H1 (cell line): Measurements from ENCODE around the gene TMEM17. TPM values are rescaled to one million over a fixed set of nuclear protein-coding genes. Genes with fewer than 3 reads are reported as not detected.

Source experiments
- CTCF ChIA-PET: fragments of 300-600 bp; sonication (Branson Sonifier 250); formaldehyde crosslinking; loops from one replicate; lab custom pipeline; 2021; ENCODE audit not compliant: partially characterized antibody; lab: Charles Lee
- POLR2A ChIA-PET: fragments of 300-600 bp; sonication (Branson Sonifier 250); formaldehyde crosslinking; loops from one replicate; lab custom pipeline; 2021; ENCODE audit warnings: inconsistent platforms; ENCODE audit not compliant: partially characterized antibody; lab: Charles Lee
- DNase-seq, 2 experiments: peaks; one replicate each; pipeline versions ENCODE4 v3.0.0 to v3.0.0-alpha.2; 2010 to 2022; ENCODE audit warnings: low spot score in 2 of 2, low read depth in 1 of 2, mixed read lengths in 1 of 2
- FAIRE-seq: peaks from 2 replicates; lab custom pipeline; 2011; peaks lifted over from hg19 to GRCh38; lab: Jason Lieb, UNC
- H2AFZ ChIP-seq: 2 replicates; pipeline ENCODE4 v1.8.1; 2012; ENCODE audit warnings: low read length, inconsistent platforms
- H2AK5ac ChIP-seq: 2 replicates; pipeline ENCODE4 v1.6.1; 2013; ENCODE audit warnings: low read depth, low read length
- H2BK120ac ChIP-seq: replicated peaks from 2 replicates; pipeline ENCODE3; 2013; ENCODE audit warnings: low read depth, low read length, inconsistent platforms
- H2BK12ac ChIP-seq: 2 replicates; pipeline ENCODE4 v1.6.1; 2013; ENCODE audit warnings: low read depth, low read length
- H2BK15ac ChIP-seq: 2 replicates; pipeline ENCODE4 v1.6.1; 2013; ENCODE audit warnings: low read length
- H2BK20ac ChIP-seq: 2 replicates; pipeline ENCODE4 v1.6.1; 2013; ENCODE audit warnings: low read length
- H2BK5ac ChIP-seq: 2 replicates; pipeline ENCODE4 v1.6.1; 2013; ENCODE audit warnings: low read depth, low read length
- H3K14ac ChIP-seq: 2 replicates; pipeline ENCODE4 v1.6.1; 2013; ENCODE audit warnings: inconsistent platforms; ENCODE audit not compliant: insufficient read length
- H3K18ac ChIP-seq: 2 replicates; pipeline ENCODE4 v1.6.1; 2013; ENCODE audit warnings: low read length; ENCODE audit errors: extremely low read depth
- H3K23ac ChIP-seq: 2 replicates; pipeline ENCODE4 v1.6.1; 2013; ENCODE audit warnings: inconsistent platforms; ENCODE audit not compliant: insufficient read length
- H3K23me2 ChIP-seq: 2 replicates; pipeline ENCODE4 v1.6.1; 2013; ENCODE audit warnings: low read depth, low read length
- H3K27ac ChIP-seq: 2 replicates; pipeline ENCODE4 v1.6.1; 2011; ENCODE audit warnings: low read depth, low read length, inconsistent platforms
- H3K27me3 ChIP-seq, 4 experiments: replicated peaks in 1 of 4; 1 replicate in 1 of 4; 2 replicates in 3 of 4; pipeline versions ENCODE4 v1.6.1 to v1.8.1; 2011 to 2013; ENCODE audit warnings: low read length in 3 of 4, mild to moderate bottlenecking in 3 of 4, inconsistent platforms in 2 of 4, mixed read lengths in 2 of 4, moderate library complexity in 1 of 4; ENCODE audit not compliant: control insufficient read depth in 3 of 4, insufficient read depth in 3 of 4; ENCODE audit errors: extremely low read depth in 1 of 4
- H3K36me3 ChIP-seq, 4 experiments: 2 replicates each; pipeline versions ENCODE4 v1.6.1 to v1.8.1; 2011 to 2013; ENCODE audit warnings: mild to moderate bottlenecking in 4 of 4, low read length in 3 of 4, moderate library complexity in 2 of 4, control low read depth in 1 of 4, inconsistent platforms in 1 of 4; ENCODE audit not compliant: insufficient read depth in 4 of 4, control insufficient read depth in 2 of 4
- H3K4ac ChIP-seq: replicated peaks from 2 replicates; pipeline ENCODE3; 2013; ENCODE audit warnings: low read length, low read depth, mixed read lengths, inconsistent platforms; ENCODE audit not compliant: insufficient read length
- H3K4me1 ChIP-seq, 4 experiments: replicated peaks in 1 of 4; 1 replicate in 1 of 4; 2 replicates in 3 of 4; pipeline versions ENCODE4 v1.6.1 to v1.8.1; 2011 to 2013; ENCODE audit warnings: low read length in 3 of 4, inconsistent platforms in 2 of 4, mixed read lengths in 1 of 4; ENCODE audit not compliant: insufficient read depth in 4 of 4, control insufficient read depth in 3 of 4
- H3K4me2 ChIP-seq, 2 experiments: 2 replicates each; pipeline versions ENCODE4 v1.6.1 to v1.8.1; 2011 to 2013; ENCODE audit warnings: low read depth in 2 of 2, low read length in 2 of 2, control low read depth in 1 of 2, inconsistent platforms in 1 of 2, mild to moderate bottlenecking in 1 of 2; ENCODE audit not compliant: insufficient read depth in 1 of 2
- H3K4me3 ChIP-seq, 4 experiments: fragments of 200-600, 300-600 bp in 1 of 4; sonication (generic), shearing (Covaris generic), sonication (Bioruptor Twin) in 1 of 4; 2 replicates each; pipeline versions ENCODE4 v1.5.1 to v1.8.1; 2011 to 2016; ENCODE audit warnings: low read length in 4 of 4, low read depth in 3 of 4, control low read depth in 2 of 4, inconsistent platforms in 2 of 4, mild to moderate bottlenecking in 2 of 4, mixed read lengths in 1 of 4, moderate library complexity in 1 of 4; ENCODE audit not compliant: insufficient read depth in 2 of 4; ENCODE audit errors: extremely low read depth in 1 of 4
- H3K56ac ChIP-seq: replicated peaks from 2 replicates; pipeline ENCODE3; 2013; ENCODE audit warnings: low read depth, mild to moderate bottlenecking, mixed read lengths, low read length, inconsistent platforms; ENCODE audit not compliant: insufficient read length
- H3K79me1 ChIP-seq: 2 replicates; pipeline ENCODE4 v1.6.1; 2013; ENCODE audit warnings: low read depth, low read length, control low read depth
- H3K79me2 ChIP-seq, 2 experiments: 2 replicates each; pipeline versions ENCODE4 v1.6.1 to v1.8.1; 2012 to 2013; ENCODE audit warnings: low read length in 2 of 2, mild to moderate bottlenecking in 2 of 2, inconsistent platforms in 1 of 2; ENCODE audit not compliant: insufficient read depth in 2 of 2, control insufficient read depth in 1 of 2
- H3K9ac ChIP-seq, 4 experiments: replicated peaks in 1 of 4; 1 replicate in 1 of 4; 2 replicates in 3 of 4; pipeline versions ENCODE4 v1.6.1 to v1.8.1; 2011 to 2013; ENCODE audit warnings: low read depth in 3 of 4, low read length in 3 of 4, control low read depth in 2 of 4, mild to moderate bottlenecking in 2 of 4, moderate library complexity in 2 of 4, inconsistent platforms in 1 of 4; ENCODE audit errors: extremely low read depth in 1 of 4
- H3K9me3 ChIP-seq, 2 experiments: 2 replicates each; pipeline versions ENCODE4 v1.6.1 to v1.8.1; 2012 to 2013; ENCODE audit warnings: mild to moderate bottlenecking in 2 of 2, moderate library complexity in 2 of 2, control low read depth in 1 of 2, inconsistent platforms in 1 of 2, low read depth in 1 of 2, low read length in 1 of 2, mixed read lengths in 1 of 2; ENCODE audit not compliant: insufficient read depth in 2 of 2
- H4K20me1 ChIP-seq, 2 experiments: replicated peaks in 1 of 2; 2 replicates each; pipeline versions ENCODE3 to v1.8.1; 2011 to 2013; ENCODE audit warnings: inconsistent platforms in 2 of 2, low read length in 2 of 2, mild to moderate bottlenecking in 1 of 2; ENCODE audit not compliant: insufficient read depth in 2 of 2, control insufficient read depth in 1 of 2
- H4K5ac ChIP-seq: 2 replicates; pipeline ENCODE4 v1.6.1; 2013; ENCODE audit warnings: low read length, low read depth, mixed read lengths, inconsistent platforms; ENCODE audit not compliant: insufficient read length
- H4K8ac ChIP-seq: 2 replicates; pipeline ENCODE4 v1.8.0; 2013; ENCODE audit warnings: mild to moderate bottlenecking, moderate library complexity, low read length, inconsistent platforms; ENCODE audit not compliant: insufficient read depth; ENCODE audit errors: extremely low read depth
- H4K91ac ChIP-seq: replicated peaks from 2 replicates; pipeline ENCODE3; 2013; ENCODE audit warnings: low read length, mixed read lengths, inconsistent platforms; ENCODE audit not compliant: insufficient read length
- BCL11A ChIP-seq, 2 experiments: IDR thresholded peaks; one replicate each; pipeline ENCODE4 v1.6.1; 2011; ENCODE audit warnings: low read depth in 2 of 2, low read length in 2 of 2, mild to moderate bottlenecking in 2 of 2
- CBX8 ChIP-seq: fragments of 300-800, 300-1000 bp; sonication (generic); IDR thresholded peaks from 2 replicates; pipeline ENCODE4 v1.7.1; 2016; ENCODE audit warnings: low read depth, low read length, borderline replicate concordance
- EP300 ChIP-seq, 2 experiments: IDR thresholded peaks; 1 replicate in 1 of 2; 2 replicates in 1 of 2; pipeline ENCODE4 v1.6.1; 2011 to 2012; ENCODE audit warnings: low read depth in 2 of 2, low read length in 2 of 2, mild to moderate bottlenecking in 2 of 2, borderline replicate concordance in 1 of 2, inconsistent platforms in 1 of 2, moderate library complexity in 1 of 2
- JUN ChIP-seq: IDR thresholded peaks from 2 replicates; pipeline ENCODE4 v1.6.1; 2011; ENCODE audit warnings: low read depth, mild to moderate bottlenecking, improper control_type of control experiment, low read length
- POU5F1 ChIP-seq: IDR thresholded peaks from 2 replicates; pipeline ENCODE4 v1.6.1; 2011; ENCODE audit warnings: low read depth, mild to moderate bottlenecking, low read length, moderate library complexity
- RAD21 ChIP-seq, 2 experiments: IDR thresholded peaks in 1 of 2; conservative IDR thresholded peaks in 1 of 2; 2 replicates each; pipeline ENCODE4 v1.6.1; 2011; ENCODE audit warnings: low read depth in 2 of 2, low read length in 2 of 2, improper control_type of control experiment in 1 of 2, inconsistent platforms in 1 of 2, mild to moderate bottlenecking in 1 of 2, moderate library complexity in 1 of 2
- RFX5 ChIP-seq: IDR thresholded peaks from 2 replicates; pipeline ENCODE4 v1.6.1; 2011; ENCODE audit warnings: low read depth, low read length, improper control_type of control experiment, borderline replicate concordance
- RXRA ChIP-seq: IDR thresholded peaks from 2 replicates; pipeline ENCODE4 v1.6.1; 2011; ENCODE audit warnings: low read depth, mild to moderate bottlenecking, low read length, moderate library complexity; ENCODE audit not compliant: insufficient read depth
- SIN3A ChIP-seq, 2 experiments: IDR thresholded peaks in 1 of 2; conservative IDR thresholded peaks in 1 of 2; 2 replicates each; pipeline ENCODE4 v1.6.1; 2011 to 2012; ENCODE audit warnings: low read length in 2 of 2, improper control_type of control experiment in 1 of 2, low read depth in 1 of 2, mild to moderate bottlenecking in 1 of 2
- TCF12 ChIP-seq: IDR thresholded peaks from 2 replicates; pipeline ENCODE4 v1.6.1; 2011; ENCODE audit warnings: low read depth, mild to moderate bottlenecking, low read length
- TEAD4 ChIP-seq: IDR thresholded peaks from 2 replicates; pipeline ENCODE4 v1.6.1; 2012; ENCODE audit warnings: low read depth, low read length, inconsistent platforms, mixed read lengths
- WGBS, 2 experiments: shearing (Covaris generic) in 1 of 2; methylation state at CpG; one replicate each; pipeline versions ENCODE4 v1.1.6 to v1.1.7; 2013 to 2015; ENCODE audit warnings: low lambda C conversion rate in 2 of 2, mixed read lengths in 2 of 2, inconsistent platforms in 1 of 2, low coverage in 1 of 2, missing lambda C conversion rate in 1 of 2; ENCODE audit not compliant: insufficient replicate concordance in 2 of 2, insufficient coverage in 1 of 2, insufficient read length in 1 of 2; ENCODE audit errors: extremely low coverage in 1 of 2, missing lambda C conversion rate in 1 of 2; 5-methylcytosine and 5-hydroxymethylcytosine counted together
- polyA plus RNA-seq, 7 experiments: library from polyadenylated mRNA; depleted of rRNA in 3 of 7; stranded (reverse) in 5 of 7; unstranded in 2 of 7; fragments of >200 nt in 5 of 7; fragments of 200-250 nt in 2 of 7; gene quantifications; 1 replicate in 5 of 7; 2 replicates in 1 of 7; 4 replicates in 1 of 7; pipeline versions ENCODE4 v1.2.1 to v1.2.3, GENCODE V29; 2011 to 2013; ENCODE audit warnings: missing spikeins in 2 of 7, mixed read lengths in 2 of 7
- total RNA-seq: library from RNA; stranded (reverse); fragmentation: NEBNext Ultra II Directional; extraction: Animal tissue kit (Norgen Biotek cat#: 25700); gene quantifications from 2 replicates; pipeline ENCODE4 v1.2.1, GENCODE V29; 2021
- TF ChIP-seq, protein P1 (sequence below): IDR thresholded peaks from 2 replicates; pipeline ENCODE4 v1.6.1; 2012; ENCODE audit warnings: low read length, inconsistent platforms

The TMEM17 gene
- total and polyA plus RNA-seq, 2 of the 8 experiments (the other 6 are each of a cell fraction or from before 2014, with no cell fraction given), result 0.69 to 1.2 TPM

DNA sequence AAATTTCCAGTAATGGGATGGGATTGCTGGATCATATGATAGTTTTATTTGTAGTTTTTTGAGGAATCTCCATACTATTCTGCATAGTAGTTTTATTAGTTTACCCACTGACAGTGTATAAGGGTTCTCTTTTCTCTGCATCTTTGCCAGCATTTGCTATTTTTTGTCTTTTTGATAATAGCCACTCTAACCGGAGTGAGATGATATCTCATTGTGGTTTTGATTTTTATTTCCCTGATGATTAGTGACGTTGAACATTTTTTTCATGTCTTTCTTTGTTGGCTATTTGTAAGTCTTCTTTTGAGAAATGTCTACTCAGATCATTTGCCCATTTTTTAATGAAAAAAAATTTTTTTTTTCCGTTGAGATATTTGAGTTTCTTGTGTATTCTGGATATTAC, 26.1 kb downstream of the TMEM17 start:
- H2BK15ac ChIP-seq, result no peak overlapping the region
- H3K23me2 ChIP-seq, result no peaks in the 10 kb centered on the region
- no peak overlapping the region for H2BK120ac ChIP-seq
- H3K14ac ChIP-seq, result no peak overlapping the region
- H3K9ac ChIP-seq, result no peak overlapping the region
- WGBS, 2 experiments, result 90% methylated on average over 3 of the region's 3 CpGs; no CpG with 5 or more reads in 1 of the 2 experiments
- no peak overlapping the region for H2AK5ac ChIP-seq
- no peak overlapping the region for H3K23ac ChIP-seq
- H3K4ac ChIP-seq, result no peak overlapping the region
- no peak overlapping the region for H4K5ac ChIP-seq
- H3K4me2 ChIP-seq, result no peak overlapping the region
- POLR2A ChIA-PET, result no interaction called here
- H4K91ac ChIP-seq, result no peak overlapping the region
- H2BK12ac ChIP-seq, result no peak overlapping the region
- H3K79me1 ChIP-seq, result no peaks in the 10 kb centered on the region; the same call in 1 of the 2 replicates
- CTCF ChIA-PET, result interaction anchor here (1.7 kb wide), 1 partner anchor 295 kb away, joined by 5 read pairs; no protein-coding TSS in a partner anchor
- H3K56ac ChIP-seq, result no peak overlapping the region
- H3K4me3 ChIP-seq, result no peak overlapping the region
- FAIRE-seq (no peak), DNase-seq (no peak)
- H3K36me3 ChIP-seq, result no peaks in the 10 kb centered on the region
- H2AFZ ChIP-seq, result no peak overlapping the region
- no peaks in the 10 kb centered on the region for H3K27me3 ChIP-seq
- no peaks in the 10 kb centered on the region for H4K20me1 ChIP-seq
- no peak overlapping the region for H2BK20ac ChIP-seq
- H3K18ac ChIP-seq, result no peak overlapping the region
- peaks cover 7 to 12% (median 10%) of the 10 kb centered on the region in 4 experiments for H3K4me1 ChIP-seq
- no peak overlapping the region for H2BK5ac ChIP-seq
- no peak overlapping the region for H3K27ac ChIP-seq
- H4K8ac ChIP-seq, result no peak overlapping the region
- no peaks in the 10 kb centered on the region for H3K79me2 ChIP-seq
- no peaks in the 10 kb centered on the region for H3K9me3 ChIP-seq
- TF ChIP-seq TEAD4 (no peak), RXRA (no peak), EP300 (IDR thresholded peaks at IDR 0.05; ENCODE audit: borderline replicate concordance in 1 of 2, low read depth in 2 of 2, low read length in 2 of 2) (no peak), POU5F1 (no peak), SIN3A (conservative IDR thresholded peaks at IDR 0.05 in 1 of 2, IDR thresholded peaks at IDR 0.05 in 1 of 2; ENCODE audit: low read depth in 1 of 2, low read length in 2 of 2) (no peak), TCF12 (no peak), RFX5 (no peak), JUN (no peak), CBX8 (no peak), RAD21 (IDR thresholded peaks at IDR 0.05 in 1 of 2, conservative IDR thresholded peaks at IDR 0.05 in 1 of 2; ENCODE audit: low read depth in 2 of 2, low read length in 2 of 2) (no peak), BCL11A (IDR thresholded peaks at IDR 0.05; ENCODE audit: low read depth in 2 of 2, low read length in 2 of 2) (no peak)
- TF ChIP-seq, protein P1, sequence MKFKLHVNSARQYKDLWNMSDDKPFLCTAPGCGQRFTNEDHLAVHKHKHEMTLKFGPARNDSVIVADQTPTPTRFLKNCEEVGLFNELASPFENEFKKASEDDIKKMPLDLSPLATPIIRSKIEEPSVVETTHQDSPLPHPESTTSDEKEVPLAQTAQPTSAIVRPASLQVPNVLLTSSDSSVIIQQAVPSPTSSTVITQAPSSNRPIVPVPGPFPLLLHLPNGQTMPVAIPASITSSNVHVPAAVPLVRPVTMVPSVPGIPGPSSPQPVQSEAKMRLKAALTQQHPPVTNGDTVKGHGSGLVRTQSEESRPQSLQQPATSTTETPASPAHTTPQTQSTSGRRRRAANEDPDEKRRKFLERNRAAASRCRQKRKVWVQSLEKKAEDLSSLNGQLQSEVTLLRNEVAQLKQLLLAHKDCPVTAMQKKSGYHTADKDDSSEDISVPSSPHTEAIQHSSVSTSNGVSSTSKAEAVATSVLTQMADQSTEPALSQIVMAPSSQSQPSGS, result no peak
